ENCODE data around the gene AFF3.

The AFF3 gene

DNA sequence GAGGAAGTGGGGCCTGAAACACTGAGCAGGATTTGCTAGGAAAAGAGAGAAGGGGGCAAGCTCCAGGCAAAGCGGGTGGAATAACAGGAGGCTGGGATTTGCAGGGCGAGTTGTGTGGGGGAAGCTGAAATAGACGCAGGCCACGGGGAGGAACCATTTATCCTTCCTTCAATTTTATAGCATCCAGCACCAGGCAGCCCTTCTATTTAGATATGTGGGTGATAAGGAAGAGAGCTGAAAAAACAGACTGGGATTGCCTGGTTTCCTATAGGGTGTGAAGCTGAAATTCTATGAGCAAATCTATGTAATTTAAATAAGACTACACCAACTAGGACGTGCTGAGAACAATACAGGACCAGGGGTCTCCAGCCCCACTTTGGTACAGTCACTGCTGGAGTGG is 520.6 kb downstream of the AFF3 start:
- DNase-seq = no peak

DNA sequence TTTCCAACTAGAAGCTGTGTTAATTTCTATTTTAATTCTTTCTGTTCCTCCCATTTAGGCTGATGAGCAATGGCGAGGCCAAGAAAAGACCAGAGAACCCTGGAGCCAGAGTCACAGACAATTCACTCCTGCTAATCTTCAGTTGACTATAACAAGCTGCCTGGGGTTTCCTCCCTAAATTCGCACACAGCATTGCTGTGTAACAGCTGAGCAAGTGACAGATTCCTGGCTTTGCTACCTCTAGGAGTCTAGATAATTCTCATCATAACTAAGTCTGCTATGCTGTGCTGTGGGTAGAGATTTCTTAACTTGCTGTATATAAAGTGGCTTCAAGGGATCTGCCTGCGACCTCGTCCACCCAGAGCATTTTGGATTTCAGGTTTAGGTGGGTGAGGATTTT is 521.3 kb downstream of the AFF3 start:
- no peak for DNase-seq

DNA sequence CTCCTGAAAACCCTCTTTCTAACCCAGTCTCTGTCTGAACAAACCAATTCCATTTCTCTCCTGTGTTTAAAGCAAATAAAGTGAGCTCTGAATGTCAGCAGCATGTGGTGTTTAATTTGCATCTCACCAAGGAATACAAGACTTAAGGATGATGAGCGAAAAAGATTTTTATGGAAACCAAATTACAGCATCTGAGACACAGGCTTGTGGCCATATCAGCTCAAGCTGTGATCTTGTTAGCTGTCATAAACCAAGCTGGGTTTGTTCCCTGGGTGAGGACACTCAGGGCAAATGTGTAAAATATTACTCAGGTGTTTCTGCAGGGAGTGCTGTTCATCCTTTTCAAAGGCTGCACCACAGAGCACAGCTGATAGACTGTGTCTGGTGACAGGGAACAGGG is 523.2 kb downstream of the AFF3 start:
- DNase-seq = no peak

DNA sequence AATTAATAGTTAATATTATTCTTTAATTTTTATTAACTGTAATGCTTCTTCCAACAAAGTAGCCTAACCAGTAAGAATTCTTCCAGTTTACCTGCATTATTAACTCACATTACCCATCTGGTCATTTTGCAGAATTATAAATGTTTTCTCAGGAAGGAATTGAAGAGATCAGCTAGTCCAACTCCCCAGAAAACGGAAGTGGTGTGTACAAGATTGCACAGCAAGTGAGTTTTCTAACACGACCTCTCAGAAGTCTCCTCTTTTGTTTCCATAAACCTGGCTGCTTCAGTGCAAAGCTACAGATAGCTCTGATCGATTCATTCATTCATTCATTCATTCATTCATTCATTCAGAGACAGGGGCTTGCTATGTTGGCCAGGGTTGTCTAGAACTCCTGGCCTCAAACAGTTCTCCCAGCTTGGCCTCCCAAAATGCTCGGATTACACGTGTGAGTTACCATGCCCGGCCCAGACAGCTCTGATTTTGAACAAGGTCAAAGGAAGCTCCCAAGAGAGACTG is 523.8 kb downstream of the AFF3 start:
- peak; percentile 27 to 44 for DNase-seq

DNA sequence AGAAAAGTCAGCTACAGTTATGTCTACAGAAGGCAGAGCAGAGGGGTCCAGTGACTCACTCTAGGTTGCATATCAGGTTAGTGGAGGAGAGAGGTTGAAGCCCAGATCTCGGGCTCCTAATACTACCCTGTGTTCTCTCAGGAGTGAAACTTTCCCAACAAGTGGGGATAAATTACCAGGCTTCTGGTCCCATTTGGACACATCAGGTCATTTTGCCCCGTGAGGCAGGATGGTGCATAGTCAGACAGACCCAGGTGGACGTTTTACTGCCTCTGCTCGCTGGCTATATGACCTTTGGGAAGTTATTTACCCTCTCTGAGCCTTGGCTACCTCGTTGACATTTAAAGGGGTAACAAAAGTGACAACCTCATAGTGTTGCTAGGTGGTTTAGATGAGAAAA is 524.6 kb downstream of the AFF3 start:
- DNase-seq = no peak

DNA sequence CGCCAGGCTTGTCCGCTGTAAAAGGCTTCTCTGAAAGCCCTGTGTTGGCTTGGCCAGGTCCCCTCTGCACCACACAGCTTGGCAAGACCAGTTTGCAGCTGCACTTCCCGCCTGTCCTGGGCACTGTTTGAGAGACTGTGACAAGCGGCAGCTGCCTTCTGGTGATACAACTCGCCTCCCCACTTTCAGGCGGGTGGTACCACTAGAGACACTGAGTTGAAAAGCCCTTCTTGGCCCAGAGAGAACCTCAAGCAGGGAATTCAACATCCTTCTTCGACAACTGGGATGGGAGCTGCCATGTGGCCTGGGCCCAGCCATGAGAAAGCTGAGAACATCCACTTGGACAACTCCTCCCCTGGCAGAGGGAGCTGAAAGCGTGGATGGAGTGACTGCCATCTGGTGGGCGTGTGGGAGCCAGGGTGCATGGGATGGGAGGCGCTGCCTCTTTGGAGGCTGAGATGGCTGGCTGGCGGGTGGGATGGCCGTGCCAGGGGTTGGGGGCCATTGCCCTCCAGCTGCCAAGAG is 527.1 kb downstream of the AFF3 start:
- DNase-seq = peak in 1 of 2 experiments; percentile 22

DNA sequence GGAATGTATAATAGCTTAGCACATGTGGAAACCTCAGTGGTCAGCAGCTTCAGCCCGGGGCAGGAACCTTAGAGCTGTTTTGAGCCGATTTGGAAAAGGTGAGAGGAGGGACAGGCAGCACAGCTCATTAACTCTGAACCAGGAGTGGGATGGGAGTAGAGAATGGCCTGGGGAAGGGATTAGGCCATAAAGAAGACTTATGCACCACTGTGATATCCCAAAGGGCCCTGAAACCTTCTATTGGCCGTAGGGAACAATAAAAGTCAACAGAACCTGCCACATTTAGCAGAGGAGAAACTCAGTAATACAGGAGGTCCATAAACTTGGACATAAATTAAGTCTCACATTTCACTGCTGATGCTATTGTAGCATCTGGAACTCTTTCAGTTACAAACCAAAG is 528.4 kb downstream of the AFF3 start:
- DNase-seq = no peak

DNA sequence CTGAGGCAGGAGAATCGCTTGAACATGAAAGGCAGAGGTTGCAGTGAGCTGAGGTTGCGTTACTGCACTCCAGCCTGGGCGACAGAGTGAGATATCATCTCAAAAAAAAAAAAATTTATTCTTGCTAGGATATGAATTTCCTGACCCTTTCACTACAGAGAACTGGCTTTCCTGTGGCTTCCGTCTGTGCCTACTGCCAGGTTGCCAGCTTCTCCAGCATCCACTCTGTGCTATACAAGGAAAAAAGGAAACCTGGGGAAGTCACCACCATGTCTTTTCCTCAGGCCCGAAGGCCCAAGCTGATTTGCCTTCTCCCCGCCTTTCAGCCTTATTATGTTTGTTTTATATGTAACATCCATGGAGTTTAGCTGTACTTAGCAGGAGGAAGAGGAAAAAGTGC is 530.6 kb downstream of the AFF3 start:
- no peak for DNase-seq

DNA sequence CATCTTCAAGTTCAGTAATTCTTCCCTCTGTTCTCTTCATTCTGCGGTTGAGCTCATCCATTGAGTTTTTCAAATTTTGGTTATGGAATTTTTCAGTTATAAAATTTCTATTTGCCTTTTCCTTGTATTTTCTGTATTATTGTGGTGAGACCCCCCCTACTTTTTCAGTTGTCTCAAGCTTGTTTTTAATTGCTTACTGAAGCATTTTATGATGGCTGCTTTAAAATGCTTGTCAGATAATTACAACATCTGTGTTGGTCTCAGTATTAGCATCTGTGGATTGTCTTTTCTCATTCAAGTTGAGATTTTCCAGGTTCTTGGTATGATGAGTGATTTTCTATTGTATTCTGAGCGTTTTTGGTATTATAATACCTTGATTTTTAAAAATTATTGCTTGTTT is 531.4 kb downstream of the AFF3 start:
- no peak for DNase-seq

DNA sequence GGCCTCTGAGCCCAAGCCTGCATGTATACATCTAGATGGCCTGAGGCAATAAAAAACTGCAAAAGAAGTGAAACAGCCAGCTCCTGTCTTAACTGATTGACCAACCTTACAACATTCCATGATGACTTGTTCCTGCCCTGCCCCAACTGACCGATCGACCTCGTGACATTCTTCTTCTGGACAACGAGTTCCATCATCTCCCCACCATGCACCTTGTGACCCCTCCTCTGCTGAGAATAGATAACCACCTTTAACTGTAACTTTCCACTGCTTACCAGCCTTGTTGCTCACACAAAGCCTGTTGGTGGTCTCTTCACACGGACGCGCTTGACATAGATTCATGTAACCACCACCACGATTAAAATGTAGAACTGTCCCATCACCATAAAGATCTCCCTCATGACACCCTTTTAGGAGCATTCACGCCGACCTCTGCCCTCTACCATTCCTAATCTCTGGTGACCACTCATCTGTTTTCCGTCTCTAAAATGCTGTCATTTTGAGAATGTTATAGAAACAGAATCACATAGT is 532.5 kb downstream of the AFF3 start:
- no peak for DNase-seq

DNA sequence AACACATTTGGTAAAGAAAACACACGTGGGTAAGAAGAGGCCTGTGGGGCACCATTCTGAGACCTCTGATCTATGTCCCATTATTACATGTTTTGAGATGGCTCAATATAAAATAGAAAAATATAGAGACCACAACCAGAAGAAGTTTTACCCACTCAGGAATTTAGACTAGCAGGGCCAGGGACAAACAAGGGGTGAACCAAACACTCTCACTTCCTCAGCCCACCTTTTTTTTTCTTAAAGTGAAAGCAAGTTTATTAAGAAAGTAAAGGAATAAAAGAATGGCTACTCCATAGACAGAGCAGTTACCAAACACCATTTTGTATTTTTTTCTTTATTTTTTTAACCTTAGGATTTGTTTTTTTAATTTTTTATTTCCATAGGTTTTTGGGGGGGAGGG is 533.5 kb downstream of the AFF3 start:
- no peak for DNase-seq

DNA sequence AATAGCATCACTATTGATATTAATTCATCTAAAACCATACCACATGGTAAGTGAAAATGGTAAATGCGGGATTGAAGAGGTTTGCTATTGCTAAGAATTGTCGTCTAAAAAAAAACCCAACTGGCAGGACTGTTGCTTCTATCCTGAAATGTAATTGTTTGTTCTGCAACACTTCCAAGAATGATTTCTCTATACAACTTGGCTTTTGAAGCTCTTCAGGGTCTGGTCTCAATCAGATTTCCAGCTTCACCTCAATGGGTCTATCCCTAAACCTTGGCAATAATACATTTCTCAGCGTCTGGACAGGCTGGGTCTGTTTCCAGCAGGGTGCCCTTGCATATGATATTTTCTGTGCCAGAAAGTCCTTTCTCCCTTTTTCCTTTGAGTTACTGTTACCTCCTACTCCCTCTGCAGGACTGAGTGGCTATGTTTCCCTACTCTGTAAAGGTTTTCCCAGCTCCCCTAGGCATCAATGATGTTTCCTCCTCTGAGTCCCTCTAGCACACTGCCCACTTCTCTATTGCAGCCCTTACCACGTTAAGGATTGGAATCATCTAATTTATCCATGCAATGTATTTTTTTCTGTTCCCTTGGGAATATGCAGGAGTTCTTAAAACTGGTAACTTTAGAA is 534.4 kb downstream of the AFF3 start:
- no peak for DNase-seq

DNA sequence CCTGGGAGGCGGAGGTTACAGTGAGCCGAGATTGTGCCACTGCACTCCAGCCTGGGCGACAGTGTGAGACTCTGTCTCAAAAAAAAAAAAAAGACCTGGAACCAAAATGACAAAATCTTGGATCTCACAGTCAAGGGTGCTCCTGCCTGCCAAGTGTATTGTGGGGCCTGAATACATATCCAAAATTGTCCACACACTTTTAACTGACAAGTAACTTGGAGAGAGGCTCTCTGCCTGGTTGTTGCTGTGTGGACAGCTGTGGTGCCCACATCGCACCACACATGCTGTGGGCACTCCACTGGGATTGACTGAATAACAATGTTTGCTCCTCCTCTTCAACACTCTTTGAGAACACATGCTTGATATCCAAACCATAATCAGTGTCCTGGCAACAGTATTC is 534.9 kb downstream of the AFF3 start:
- no peak for DNase-seq

DNA sequence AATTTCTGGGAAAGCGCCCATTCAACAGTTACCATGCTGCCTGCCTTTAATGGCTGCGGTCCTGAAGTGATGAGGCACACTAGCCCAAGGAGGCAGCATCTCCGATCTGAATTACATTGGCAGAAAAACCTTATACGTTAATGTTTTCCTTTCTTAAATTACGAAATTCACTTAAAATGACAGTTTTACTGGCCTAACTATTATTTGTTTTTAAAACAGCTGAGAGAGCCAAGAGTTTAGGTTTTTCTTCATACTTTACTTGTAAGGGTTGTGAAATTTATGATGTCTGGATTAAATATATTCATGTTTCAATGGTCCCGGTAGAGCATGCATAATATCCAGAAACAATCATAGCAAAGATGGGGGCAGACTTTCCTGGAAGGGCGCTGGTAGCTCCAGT is 537.4 kb downstream of the AFF3 start:
- no peak for DNase-seq

DNA sequence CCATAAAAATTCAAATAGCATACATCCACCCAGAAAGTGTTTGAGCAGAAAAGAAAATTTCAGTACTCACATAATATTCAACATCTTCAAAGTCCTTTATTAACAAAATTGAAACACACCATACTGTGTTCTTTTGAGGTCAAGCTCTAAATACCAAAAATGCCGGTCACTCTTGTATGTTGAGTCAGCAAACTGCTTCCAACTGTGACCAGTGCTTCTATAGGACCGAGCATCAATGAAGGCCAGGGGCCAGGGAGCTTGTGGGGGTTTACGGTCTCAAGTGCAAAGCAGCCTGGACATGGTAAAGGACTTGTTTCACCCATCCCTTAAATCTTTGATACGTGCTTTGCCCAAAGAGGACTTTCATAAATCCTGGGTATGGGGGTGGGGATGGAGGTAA is 539.9 kb downstream of the AFF3 start:
- no peak for DNase-seq

DNA sequence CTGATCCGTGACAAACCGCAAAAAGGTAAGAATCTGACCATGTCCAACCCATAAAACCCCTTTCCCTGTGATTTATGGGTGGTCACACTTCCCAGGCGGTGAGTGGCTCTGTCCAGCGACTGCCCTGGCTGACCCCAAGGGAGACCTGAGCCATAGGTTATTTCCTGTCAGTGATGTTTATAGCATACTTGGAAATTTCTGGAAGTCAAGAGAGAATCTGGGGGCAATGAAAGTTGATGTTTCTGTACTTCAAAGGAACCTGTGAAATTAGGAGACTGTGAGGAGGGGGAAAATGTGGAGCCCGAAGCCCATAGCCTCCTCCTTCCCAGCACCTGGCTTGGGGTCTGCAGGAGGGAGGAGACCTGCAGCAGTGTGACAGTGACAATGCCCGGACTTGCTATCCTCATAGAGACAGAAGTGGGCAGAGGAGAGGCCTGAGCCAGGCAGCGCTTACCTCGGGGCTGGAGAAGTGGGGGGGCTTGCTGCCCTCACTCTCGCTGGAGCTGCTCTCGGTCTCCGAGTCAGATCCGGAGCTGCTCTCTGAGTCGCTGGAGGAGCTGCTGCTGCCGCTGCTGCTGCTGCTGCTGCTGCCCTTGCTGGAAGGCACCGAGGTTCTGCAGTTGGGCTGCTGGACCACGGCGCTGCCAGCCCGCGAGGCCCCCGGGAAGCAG is 541.3 kb downstream of the AFF3 start:
- peak in 1 of 2 experiments; percentile 23 for DNase-seq

DNA sequence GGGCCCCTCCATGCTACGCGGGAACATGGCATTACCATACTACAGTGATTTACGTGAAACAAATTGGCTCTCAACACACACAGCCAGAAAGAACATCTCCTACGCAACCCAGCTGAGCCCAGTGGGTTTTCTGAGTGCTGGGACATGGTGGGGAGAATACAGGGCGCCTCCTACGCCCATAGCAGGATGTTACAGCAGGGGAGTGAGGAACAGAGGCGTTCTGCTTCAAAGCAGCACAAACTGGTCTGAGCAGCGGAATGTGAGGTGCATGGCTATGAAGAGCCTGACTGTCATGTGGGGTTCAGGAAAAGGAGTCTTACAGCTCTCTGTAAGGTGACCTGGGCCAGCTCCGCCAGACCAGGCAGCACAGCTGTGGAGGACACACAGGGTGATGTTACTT is 543.9 kb downstream of the AFF3 start:
- DNase-seq = no peak

DNA sequence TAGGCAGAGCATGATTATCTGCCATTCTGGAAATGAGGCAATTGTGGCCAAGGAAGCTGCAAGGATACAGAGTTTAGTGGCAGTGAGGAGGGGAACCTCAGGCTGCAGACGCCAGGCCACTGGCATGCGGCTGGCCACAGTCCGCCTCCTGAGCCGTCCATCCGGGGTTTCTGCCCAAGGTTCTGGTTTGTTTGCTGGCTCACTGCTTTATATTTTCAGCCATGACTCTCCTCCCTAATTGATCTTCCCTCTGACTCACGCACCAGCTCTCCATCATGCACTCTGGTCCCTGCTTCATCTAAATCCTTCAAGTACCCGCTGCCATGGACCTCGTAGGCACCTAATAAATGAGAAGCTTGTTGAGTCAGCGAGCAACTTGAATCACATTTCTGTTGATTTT is 544.8 kb downstream of the AFF3 start:
- DNase-seq = no peak

DNA sequence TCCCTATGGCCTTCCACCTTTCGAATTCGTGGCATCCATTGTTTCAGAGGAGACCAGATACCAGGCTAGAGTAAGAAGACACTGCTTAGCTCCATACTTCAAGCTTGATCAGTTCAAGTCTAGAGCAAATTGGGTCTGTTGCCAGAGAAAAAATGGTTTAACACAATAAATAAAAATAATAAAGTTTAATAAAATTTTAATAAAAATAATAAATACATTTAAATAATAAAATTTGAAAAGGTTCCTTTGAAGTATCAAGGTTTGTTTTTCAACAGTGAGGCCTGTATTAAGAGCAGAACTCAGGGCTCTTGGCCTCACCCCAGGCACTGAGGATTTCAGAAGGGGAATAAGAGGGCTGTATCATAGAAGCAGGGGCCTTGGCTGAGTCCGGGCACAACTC is 547.0 kb downstream of the AFF3 start:
- DNase-seq = no peak

DNA sequence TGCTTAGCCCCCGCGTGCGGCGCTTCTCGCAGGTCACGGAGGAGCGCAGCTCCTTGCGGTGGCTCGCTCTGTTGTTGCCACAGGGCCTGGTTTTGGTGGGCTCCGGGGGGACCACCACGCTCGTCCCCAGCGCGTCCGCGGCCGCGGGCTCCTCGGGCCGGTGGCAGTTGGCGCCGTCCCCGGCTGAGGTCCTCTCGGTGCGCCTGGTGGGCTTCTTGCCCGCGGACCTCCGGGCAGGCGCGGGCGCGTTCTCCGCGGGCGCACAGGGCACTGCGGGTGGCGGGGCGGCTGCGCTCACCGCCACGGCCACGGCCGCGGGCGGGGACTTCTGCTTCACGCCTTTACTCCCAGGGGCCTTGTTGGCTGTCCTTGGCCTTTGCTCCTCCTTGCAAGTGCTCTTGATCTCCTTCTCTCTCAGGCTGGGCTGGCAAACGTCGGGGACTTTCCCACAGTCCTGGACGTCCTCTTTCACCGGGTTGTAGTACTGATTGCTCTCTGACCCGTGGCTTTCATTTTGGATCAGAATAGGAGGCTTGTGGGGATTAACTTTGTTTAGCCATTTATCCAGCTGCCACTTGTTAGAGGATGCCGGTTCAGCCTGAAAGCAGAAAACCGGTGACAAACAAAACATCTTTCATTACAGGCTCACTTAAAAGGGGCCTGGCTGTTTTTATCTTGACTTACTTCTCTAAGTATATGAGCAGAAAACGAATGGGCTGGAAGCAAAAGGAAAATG is 548.5 kb downstream of the AFF3 start:
- DNase-seq = no peak

DNA sequence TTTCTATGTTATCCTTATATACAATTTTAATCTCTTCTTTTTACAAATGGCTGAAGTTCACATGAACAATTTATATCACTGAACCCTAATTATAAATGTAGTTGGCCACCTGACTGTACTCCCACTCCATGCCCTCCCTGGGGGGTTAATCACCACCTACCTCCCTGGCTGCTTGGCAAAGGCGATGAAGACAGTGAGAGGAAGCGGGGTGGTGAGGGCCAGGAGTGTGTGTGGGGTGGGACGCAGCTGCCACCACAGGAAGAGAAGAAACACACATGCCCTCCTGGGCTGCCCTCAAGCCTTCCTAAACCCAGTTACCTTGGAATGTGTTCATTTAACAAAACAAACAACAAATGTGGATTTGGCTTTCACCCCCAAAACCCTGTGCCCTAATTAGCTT is 565.6 kb downstream of the AFF3 start:
- no peak for DNase-seq

DNA sequence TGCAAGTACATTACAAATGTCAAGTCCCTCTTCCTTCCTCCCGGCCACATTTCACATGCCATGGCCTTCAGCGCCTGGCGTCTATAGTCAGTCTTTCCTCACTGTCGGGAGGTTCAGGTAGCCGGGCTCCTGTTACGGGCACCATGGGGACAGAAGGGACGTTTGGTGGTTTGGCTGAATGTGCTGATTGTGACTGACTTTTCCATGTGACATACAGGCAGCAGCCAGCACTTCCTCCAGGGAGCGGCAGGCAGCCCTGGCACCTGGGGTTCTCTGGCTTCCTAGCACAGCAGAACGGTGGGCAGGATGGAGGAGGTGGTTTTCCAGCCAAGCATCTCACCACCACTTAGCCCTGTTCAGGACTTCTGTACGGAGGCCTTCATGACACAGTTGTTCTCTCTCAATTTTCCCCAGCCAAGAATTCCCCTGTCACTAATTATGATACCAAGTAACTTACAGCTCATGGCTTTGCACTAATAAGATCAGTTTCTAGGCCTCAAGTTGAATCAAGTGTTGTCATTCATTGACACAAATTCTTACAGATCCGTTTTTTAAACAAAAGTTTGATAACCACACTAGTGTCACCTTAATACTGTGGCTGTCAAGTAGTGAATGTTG is 568.6 kb downstream of the AFF3 start:
- DNase-seq = no peak

Data from Kasumi-1 (cell line).